SHP77 (cell line): ENCODE results near the gene MTAP.
"Not testable (repeated sequence)": the region's sequence is repeated elsewhere in the genome, so short reads cannot be mapped to it uniquely, and the experiment has no call there.

ENCODE experiments used
- DNase-seq, 2 experiments: peaks; one replicate each; lab custom pipeline; 2025; lab: John Stamatoyannopoulos, UW

Gene MTAP

GRCh38 chr9:21919377-21920362, 117.2 kb downstream of the MTAP start:
- DNase-seq, result no peak

DNA sequence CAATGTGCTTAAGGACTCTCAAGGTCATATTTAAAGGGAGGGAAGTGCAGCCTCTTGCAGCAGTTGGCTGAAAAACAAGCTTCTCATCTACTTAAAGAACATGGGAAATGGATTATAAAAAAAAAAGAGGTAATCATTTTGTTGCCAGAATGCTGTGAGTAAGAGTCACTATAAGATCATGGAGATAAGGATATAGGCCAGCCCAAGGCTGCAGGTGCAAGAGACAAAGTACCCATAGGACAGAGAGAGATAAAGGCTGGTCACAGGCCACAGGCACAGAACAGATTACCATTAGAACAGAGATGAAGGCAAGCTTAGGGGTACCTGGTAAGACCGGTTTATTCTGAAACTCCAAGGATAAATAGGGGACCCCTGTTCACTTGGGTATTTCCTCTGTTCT, 121.3 kb downstream of the MTAP start:
- no peak for DNase-seq

GRCh38 chr9:21927752-21928151, 125.3 kb downstream of the MTAP start:
- DNase-seq, result no peak

GRCh38 chr9:21931428-21931827, 129.0 kb downstream of the MTAP start:
- DNase-seq, result no peak

DNA sequence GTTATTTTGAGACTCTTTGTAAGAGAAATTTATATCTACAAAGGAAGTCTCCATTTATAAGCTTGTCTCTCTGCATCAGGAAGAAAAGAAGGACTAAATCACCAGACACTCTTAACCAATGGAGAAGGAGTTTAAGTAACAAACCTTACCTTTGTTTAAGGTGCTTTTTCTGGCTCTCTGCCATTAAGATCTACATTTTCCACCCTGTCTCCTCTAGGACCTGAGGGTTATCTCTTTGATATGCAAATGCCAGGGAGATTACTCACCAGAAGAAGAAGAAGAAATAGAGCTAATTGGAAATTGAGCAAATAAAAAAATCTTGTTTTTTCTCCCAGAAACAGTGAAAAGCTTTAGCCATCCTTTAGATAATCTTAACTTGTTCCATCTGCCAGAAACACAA, 130.8 kb downstream of the MTAP start:
- DNase-seq, result no peak

DNA sequence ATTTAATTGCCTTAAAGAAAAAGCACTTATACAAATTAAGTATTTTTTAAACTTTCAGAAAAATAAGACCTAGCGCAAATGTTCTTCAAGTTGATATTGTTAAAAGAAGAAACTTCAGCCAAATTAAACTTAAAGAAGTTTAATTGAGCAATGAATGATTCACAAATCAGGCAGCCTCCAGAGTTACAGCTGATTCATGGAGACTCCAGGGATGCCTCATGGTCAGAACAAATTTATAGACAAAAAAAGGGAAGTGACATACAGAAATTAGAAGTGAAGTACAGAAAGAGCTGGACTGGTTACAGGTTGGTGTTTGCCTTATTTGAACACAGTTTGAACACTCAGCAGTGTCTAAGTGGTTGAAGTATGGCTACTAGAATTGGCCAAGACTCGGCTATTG, 131.4 kb downstream of the MTAP start:
- no peak for DNase-seq

- DNase-seq, result no peak
These were observed 133.2 kb downstream of the MTAP start for GRCh38 chr9:21935631-21936030.

GRCh38 chr9:21936161-21936560, 133.7 kb downstream of the MTAP start:
- no peak for DNase-seq

- DNase-seq, result no peak
These were observed 139.0 kb downstream of the MTAP start for GRCh38 chr9:21941337-21941995.

DNA sequence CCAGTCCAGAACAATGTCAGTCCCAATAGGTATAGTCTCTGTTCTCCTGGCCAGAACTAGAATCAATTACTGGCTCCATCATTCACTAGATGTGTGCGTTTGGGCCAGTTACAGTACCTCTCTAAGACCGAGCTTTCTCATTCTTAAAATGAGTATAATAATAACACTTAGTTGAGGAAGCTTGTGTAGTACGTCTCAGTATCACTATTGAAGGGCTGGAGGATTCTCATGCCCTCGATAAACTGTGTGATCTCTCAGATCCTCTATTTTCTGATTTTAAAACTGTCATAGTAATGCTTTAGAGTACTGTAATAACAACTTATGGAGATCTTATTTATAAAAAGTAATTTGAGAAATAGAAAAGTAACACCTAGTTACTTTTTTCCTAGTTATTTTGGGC, 141.0 kb downstream of the MTAP start:
- no peak for DNase-seq

DNA sequence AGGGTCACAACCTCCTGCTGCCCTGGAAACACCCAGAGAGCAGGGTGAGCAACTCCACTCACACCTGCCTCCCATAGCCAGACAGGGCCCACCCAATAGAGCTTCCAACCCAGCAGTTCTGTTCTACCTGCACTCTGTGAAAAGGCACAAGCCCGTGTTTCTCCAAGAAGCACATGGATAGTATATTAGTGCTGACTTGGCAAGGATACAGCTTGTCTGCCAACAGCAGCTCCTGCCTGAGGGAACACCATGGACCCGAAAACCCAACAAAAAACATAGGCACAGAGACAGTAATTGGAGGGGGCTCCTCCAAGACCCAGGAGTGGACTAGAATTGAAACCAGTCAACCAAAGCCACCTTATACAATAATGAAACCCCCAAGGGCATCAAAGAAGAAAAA, 143.2 kb downstream of the MTAP start:
- DNase-seq, result no peak

DNA sequence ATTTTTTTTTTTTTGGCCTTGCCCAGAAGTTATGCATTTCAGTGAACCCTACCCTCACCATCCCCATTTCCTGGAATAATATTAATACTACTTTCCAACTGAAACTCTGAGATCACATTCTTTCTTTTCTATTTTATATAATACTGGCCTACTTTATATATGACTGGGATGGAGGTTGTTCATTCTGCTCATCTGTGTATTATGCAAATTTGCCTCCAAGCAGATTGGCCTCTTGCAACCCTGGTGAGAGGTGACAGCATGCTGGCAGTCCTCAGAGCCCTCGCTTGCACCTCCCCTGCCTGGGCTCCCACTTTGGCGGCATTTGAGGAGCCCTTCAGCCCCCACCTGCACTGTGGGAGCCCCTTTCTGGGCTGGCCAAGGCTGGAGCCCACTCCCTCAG, 156.4 kb downstream of the MTAP start:
- DNase-seq, result no peak

GRCh38 chr9:21959268-21959667, 156.8 kb downstream of the MTAP start:
- DNase-seq, result not testable (repeated sequence)

GRCh38 chr9:21961569-21961968, 159.1 kb downstream of the MTAP start:
- no peak for DNase-seq

GRCh38 chr9:21964925-21965385, 162.5 kb downstream of the MTAP start:
- no peak for DNase-seq

DNA sequence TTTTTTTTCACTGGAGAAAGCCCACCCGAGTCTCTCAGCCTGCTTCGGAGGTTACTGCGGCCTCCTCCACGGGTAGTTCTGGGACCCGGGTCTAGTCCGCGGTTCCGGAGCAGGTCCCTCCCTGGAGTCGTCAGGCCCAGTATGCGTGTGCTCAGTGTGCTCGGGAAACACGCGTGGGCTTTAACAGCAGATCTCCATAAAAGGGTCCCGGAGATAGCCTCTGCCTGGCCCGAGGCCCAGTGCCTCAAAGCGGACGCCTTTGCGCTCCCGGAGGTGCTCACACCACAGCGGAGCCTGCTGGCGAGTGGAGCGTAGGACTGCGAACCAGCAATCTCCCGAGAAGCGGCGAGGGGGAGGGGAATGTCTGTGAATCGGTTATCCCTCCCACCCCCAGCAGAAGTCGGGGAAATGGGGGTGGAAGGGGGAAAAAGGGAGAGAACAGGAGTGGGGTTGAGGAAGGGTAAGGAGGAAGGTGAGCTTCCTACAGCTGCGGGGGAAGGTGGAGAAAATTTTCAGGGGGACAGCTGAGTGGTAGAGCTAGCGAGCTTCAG, 163.0 kb downstream of the MTAP start:
- no peak for DNase-seq

- no peak for DNase-seq
These were observed 163.9 kb downstream of the MTAP start for GRCh38 chr9:21966140-21966851.

DNA sequence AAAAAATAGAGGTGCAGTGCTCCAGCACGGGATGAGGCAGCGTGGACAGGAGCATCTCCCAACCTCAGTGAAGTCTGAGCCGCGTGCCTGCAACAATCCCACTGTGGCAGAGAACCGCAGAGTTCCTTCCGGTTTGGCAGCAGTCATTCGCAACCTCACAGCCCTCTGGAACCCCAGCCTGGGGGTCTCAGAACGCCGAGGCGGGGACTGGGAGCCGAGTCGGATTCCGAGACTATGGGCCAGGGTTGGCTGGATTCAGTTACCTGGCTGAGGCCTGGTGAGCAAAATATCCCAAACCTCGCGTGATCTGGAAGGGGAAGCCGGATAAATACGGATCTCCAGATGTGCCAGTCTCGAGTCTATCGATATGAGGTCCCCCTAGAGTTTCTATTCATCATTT, 164.7 kb downstream of the MTAP start:
- no peak for DNase-seq

DNA sequence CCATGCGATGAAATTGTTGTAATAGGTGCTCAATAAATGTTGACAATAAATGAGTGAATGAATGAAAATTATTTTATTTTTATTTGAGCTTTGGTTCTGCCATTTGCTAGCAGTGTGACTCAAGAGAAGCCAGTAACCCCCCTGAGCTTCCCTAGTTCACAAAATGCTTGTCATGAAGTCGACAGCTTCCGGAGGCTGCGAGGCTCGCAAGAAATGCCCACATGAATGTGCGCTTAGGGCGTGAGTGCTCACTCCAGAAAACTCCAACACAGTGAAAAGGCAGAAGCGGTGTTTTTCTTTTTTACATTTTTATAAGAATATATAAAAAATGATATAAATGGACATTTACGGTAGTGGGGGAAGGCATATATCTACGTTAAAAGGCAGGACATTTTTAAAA, 165.3 kb downstream of the MTAP start:
- no peak for DNase-seq

GRCh38 chr9:21968331-21969010, 166.0 kb downstream of the MTAP start:
- DNase-seq, result no peak
